ENCODE results near the gene IFRD2. TPM values are rescaled to one million over a fixed set of nuclear protein-coding genes. Genes with fewer than 3 reads are reported as not detected.
A peak's percentile ranks its signal among the peaks of the same experiment; 100 is the strongest.

Gene IFRD2
- total and polyA plus RNA-seq, 9 of the 15 experiments (the other 6 are each of a cell fraction or from before 2014, with no cell fraction given) = 30.5 to 115 (median 52.8) TPM

GRCh38 chr3:50266836-50267235 lies 25.4 kb downstream of the IFRD2 start:
- Histone ChIP-seq H3K4me1 (replicated peaks in 1 of 2; ENCODE audit: control insufficient read depth in 2 of 2, insufficient read depth in 2 of 2, low read length in 2 of 2) (peaks cover 3 to 54% of the 10 kb centered on the region in 2 experiments; a peak in 4 of 5 replicates), H3K9me3 (replicated peaks; ENCODE audit: control insufficient read depth, insufficient read depth, low read depth, low read length) (no peaks in the 10 kb centered on the region), H2AFZ (ENCODE audit: low read depth, low read length) (no peak overlapping the region), H3K36me3 (ENCODE audit: control insufficient read depth, insufficient read depth, low read length) (no peaks in the 10 kb centered on the region), H3K9ac (ENCODE audit: insufficient read depth in 1 of 2, low read depth in 2 of 2, low read length in 2 of 2) (peak overlapping the region in 1 of 2 experiments; percentile 81; a peak in 2 of 4 replicates), H3K4me2 (ENCODE audit: insufficient read depth, low read length) (no peak overlapping the region), H3K4me3 (no peak overlapping the region), H3K27me3 (ENCODE audit: control insufficient read depth in 2 of 2, insufficient read depth in 2 of 2, low read length in 2 of 2) (no peaks in the 10 kb centered on the region), H4K20me1 (replicated peaks; ENCODE audit: control insufficient read depth, insufficient read depth, low read length) (no peaks in the 10 kb centered on the region; the same call in 1 of the 2 replicates), H3K9me1 (ENCODE audit: control insufficient read depth, insufficient read depth, low read length) (no peaks in the 10 kb centered on the region), H3K27ac (ENCODE audit: extremely low read depth, low read depth, low read length) (no peak overlapping the region), H3K79me2 (ENCODE audit: control insufficient read depth, insufficient read depth, low read length) (no peaks in the 10 kb centered on the region)
- no peak for TF ChIP-seq ZNF253 (CRISPR knock-in tag; conservative IDR thresholded peaks at IDR 0.05)
- TF ChIP-seq ZNF609 (CRISPR knock-in tag; IDR thresholded peaks at IDR 0.05; ENCODE audit: borderline replicate concordance) = no peak
- no peak for TF ChIP-seq ZBTB1 (CRISPR knock-in tag; IDR thresholded peaks at IDR 0.05; ENCODE audit: borderline replicate concordance, low read depth)
- no peak for TF ChIP-seq ZBTB34 (CRISPR knock-in tag; IDR thresholded peaks at IDR 0.05)
- peak; percentile 47; the same call in 1 of the 2 replicates for TF ChIP-seq ZBTB9 (CRISPR knock-in tag; IDR thresholded peaks at IDR 0.05)
- TF ChIP-seq ZBED1 (IDR thresholded peaks at IDR 0.05) = no peak
- TF ChIP-seq DMBX1 (CRISPR knock-in tag; IDR thresholded peaks at IDR 0.05; ENCODE audit: borderline replicate concordance) = no peak
- CTCF ChIA-PET (ENCODE audit: low intra/inter-chr PET ratio) = interaction anchor here (1.5 kb wide), 1 partner anchor 40 kb away, joined by 3 read pairs; no protein-coding TSS in a partner anchor
- intact Hi-C loops (cut with micrococcal nuclease) = no loop called here
- ATAC-seq (no peak), DNase-seq (ENCODE audit: extremely low read depth in 1 of 4, low spot score in 3 of 4) (no peak), FAIRE-seq (no peak)
- 24% methylated on average over 6 of the region's 7 CpGs for WGBS (ENCODE audit: insufficient coverage, low coverage, missing lambda C conversion rate)
- BruUV-seq (replicated peaks) = no TSS peak
- in situ Hi-C loops (cut with MboI) = no loop called here
- POLR2A ChIA-PET = no interaction called here
